ENCODE data around the gene NAT10.

Gene NAT10

GRCh38 chr11:34105079-34105956 is at the start of gene NAT10:
NAT10 (plus strand) TSS chr11:34105629; CDS start chr11:34108226, 2,597 bp downstream.
- peak; percentile 15; the same call in 1 of the 2 replicates for TF ChIP-seq CTCF (IDR thresholded peaks at IDR 0.05)

- TF ChIP-seq CTCF (IDR thresholded peaks at IDR 0.05), result no peak
Observed at GRCh38 chr11:34056672-34057071, 48.8 kb upstream of the NAT10 start.

GRCh38 chr11:34063061-34063795 is 42.2 kb upstream of the NAT10 start:
- no peak for TF ChIP-seq CTCF (IDR thresholded peaks at IDR 0.05)

GRCh38 chr11:34064291-34064690 is 41.1 kb upstream of the NAT10 start:
- TF ChIP-seq CTCF (IDR thresholded peaks at IDR 0.05), result no peak

GRCh38 chr11:34065505-34066203 is 39.8 kb upstream of the NAT10 start:
- TF ChIP-seq CTCF (IDR thresholded peaks at IDR 0.05), result no peak

GRCh38 chr11:34067383-34068065 is 37.9 kb upstream of the NAT10 start:
- no peak for TF ChIP-seq CTCF (IDR thresholded peaks at IDR 0.05)

GRCh38 chr11:34068111-34068510 is 37.3 kb upstream of the NAT10 start:
- TF ChIP-seq CTCF (IDR thresholded peaks at IDR 0.05), result no peak
